Neural cell (in vitro differentiated cells): Measurements from ENCODE around the gene THAP7.

Experiments
- CTCF ChIP-seq: fragments of 450-650 bp; IDR thresholded peaks from 2 replicates; pipeline ENCODE4 v1.5.1; 2014; ENCODE audit warnings: antibody characterized with exemption, mild to moderate bottlenecking, moderate library complexity; ENCODE audit not compliant: poor library complexity, severe bottlenecking
- EP300 ChIP-seq: fragments of 450-650 bp; conservative IDR thresholded peaks from 2 replicates; pipeline ENCODE4 v1.6.1; 2014; ENCODE audit warnings: antibody characterized with exemption, mild to moderate bottlenecking, moderate library complexity; ENCODE audit not compliant: poor library complexity, severe bottlenecking
- EZH2 ChIP-seq: fragments of 200-600, 300-800 bp; shearing (Covaris generic), sonication (generic); IDR thresholded peaks from 2 replicates; pipeline ENCODE4 v1.6.1; 2014; ENCODE audit warnings: antibody characterized with exemption, low read length, borderline replicate concordance, mild to moderate bottlenecking; ENCODE audit not compliant: insufficient read depth, poor library complexity, severe bottlenecking
- MXI1 ChIP-seq: fragments of 450-650 bp; conservative IDR thresholded peaks from 2 replicates; pipeline ENCODE4 v1.6.1; 2014; ENCODE audit warnings: antibody characterized with exemption, mild to moderate bottlenecking; ENCODE audit not compliant: poor library complexity, severe bottlenecking
- POLR2AphosphoS5 ChIP-seq: IDR thresholded peaks from 2 replicates; pipeline ENCODE4 v1.6.1; 2012
- RAD21 ChIP-seq: fragments of 450-650 bp; conservative IDR thresholded peaks from 2 replicates; pipeline ENCODE4 v1.6.1; 2014; ENCODE audit warnings: antibody characterized with exemption, mild to moderate bottlenecking, moderate library complexity
- REST ChIP-seq: IDR thresholded peaks from 2 replicates; pipeline ENCODE4 v1.6.1; 2012; ENCODE audit warnings: borderline replicate concordance
- SMC3 ChIP-seq: fragments of 450-650 bp; conservative IDR thresholded peaks from 2 replicates; pipeline ENCODE4 v1.6.1; 2014; ENCODE audit warnings: antibody characterized with exemption, mild to moderate bottlenecking, moderate library complexity; ENCODE audit not compliant: poor library complexity
- TAF1 ChIP-seq: IDR thresholded peaks from 2 replicates; pipeline ENCODE4 v1.6.1; 2012; ENCODE audit warnings: low read depth

- TF ChIP-seq EZH2: no peak
- no peak for TF ChIP-seq EP300
- no peak for TF ChIP-seq RAD21
- no peak for TF ChIP-seq CTCF
- TF ChIP-seq POLR2AphosphoS5: no peak
- no peak for TF ChIP-seq TAF1
- no peak for TF ChIP-seq REST
- no peak for TF ChIP-seq SMC3
- TF ChIP-seq MXI1: no peak
These were observed 13.2 kb downstream of the THAP7 start for GRCh38 chr22:20988573-20989322.
